GM12878 (cell line): ENCODE measurements around the gene HEYL. TPM values are rescaled to one million over a fixed set of nuclear protein-coding genes. Genes with fewer than 3 reads are reported as not detected.

Experiments used
- ATAC-seq: fragments of 200-7000 bp; cut with Tn5 transposase; 3 replicates; pipeline ENCODE4 v1.9.1; 2020; ENCODE audit warnings: mild to moderate bottlenecking, moderate library complexity
- BruUV-seq: library from RNA; stranded (reverse); fragments of 400-500 nt; replicated peaks from 2 replicates; lab custom pipeline; 2021; lab: Mats Ljungman, UMichigan
- CTCF ChIA-PET: fragments of 300-600 bp; sonication (Branson Sonifier 250); formaldehyde crosslinking; extraction: SDS; loops from one replicate; lab custom pipeline; 2021; ENCODE audit warnings: inconsistent platforms; lab: Yijun Ruan, JAX
- POLR2A ChIA-PET: fragments of 350-600 bp; formaldehyde crosslinking; extraction: SDS; loops from one replicate; lab custom pipeline; 2021; ENCODE audit warnings: inconsistent platforms; lab: Charles Lee
- RAD21 ChIA-PET: fragments of 300-600 bp; sonication (Branson Sonifier 250); formaldehyde crosslinking; loops from one replicate; lab custom pipeline; 2023; ENCODE audit warnings: antibody characterized with exemption; ENCODE audit not compliant: unreplicated experiment; lab: Charles Lee
- SMC1A ChIA-PET: fragments of 300-600 bp; sonication (Branson Sonifier 250); formaldehyde crosslinking; loops from one replicate; lab custom pipeline; 2023; ENCODE audit not compliant: unreplicated experiment, uncharacterized antibody; lab: Charles Lee
- DNase-seq: peaks from one replicate; pipeline ENCODE4 v3.0.0-alpha.2; 2011; ENCODE audit warnings: low read depth, low spot score
- FAIRE-seq: peaks from 3 replicates; lab custom pipeline; 2011; peaks lifted over from hg19 to GRCh38; lab: Jason Lieb, UNC
- H2AFZ ChIP-seq: 2 replicates; pipeline ENCODE4 v1.6.0; 2011; ENCODE audit warnings: low read depth, low read length, control low read depth; ENCODE audit not compliant: control insufficient read depth
- H3K27ac ChIP-seq: 2 replicates; pipeline ENCODE4 v1.5.1; 2011; ENCODE audit warnings: control low read depth; ENCODE audit not compliant: control insufficient read depth, insufficient read depth
- H3K27me3 ChIP-seq, 2 experiments: replicated peaks in 1 of 2; 2 replicates each; pipeline versions ENCODE4 v1.6.0 to v1.6.1; 2011; ENCODE audit warnings: low read length in 1 of 2; ENCODE audit not compliant: control insufficient read depth in 2 of 2, insufficient read depth in 2 of 2
- H3K36me3 ChIP-seq, 2 experiments: 2 replicates each; pipeline ENCODE4 v1.5.1; 2011; ENCODE audit warnings: low read length in 1 of 2; ENCODE audit not compliant: control insufficient read depth in 2 of 2, insufficient read depth in 2 of 2
- H3K4me1 ChIP-seq: 2 replicates; pipeline ENCODE4 v1.6.1; 2011; ENCODE audit warnings: mild to moderate bottlenecking, low read length, moderate library complexity, mixed read lengths; ENCODE audit not compliant: control insufficient read depth, insufficient read depth
- H3K4me2 ChIP-seq: 2 replicates; pipeline ENCODE4 v1.6.0; 2011; ENCODE audit warnings: control low read depth; ENCODE audit not compliant: control insufficient read depth, insufficient read depth
- H3K4me3 ChIP-seq: fragments of 200-600 bp; sonication (generic); 2 replicates; pipeline ENCODE4 v1.5.1; 2016
- H3K79me2 ChIP-seq: 2 replicates; pipeline ENCODE4 v1.6.0; 2011; ENCODE audit warnings: low read length; ENCODE audit not compliant: control insufficient read depth, insufficient read depth
- H3K9ac ChIP-seq: 2 replicates; pipeline ENCODE4 v1.8.0; 2011; ENCODE audit warnings: low read length, control low read depth, mixed read lengths; ENCODE audit not compliant: control insufficient read depth, insufficient read depth
- H3K9me3 ChIP-seq: replicated peaks from 3 replicates; pipeline ENCODE4 v1.5.1; 2011; ENCODE audit warnings: mild to moderate bottlenecking, low read length; ENCODE audit not compliant: control insufficient read depth, insufficient read depth
- H4K20me1 ChIP-seq: 2 replicates; pipeline ENCODE4 v1.6.0; 2011; ENCODE audit not compliant: control insufficient read depth, insufficient read depth
- CHD1 ChIP-seq: IDR thresholded peaks from 2 replicates; pipeline ENCODE4 v1.6.1; 2012; ENCODE audit warnings: low read depth, low read length, improper control_type of control experiment
- CHD2 ChIP-seq: IDR thresholded peaks from 2 replicates; pipeline ENCODE4 v1.6.1; 2011; ENCODE audit warnings: low read depth, low read length, improper control_type of control experiment, borderline replicate concordance
- ESRRA ChIP-seq: IDR thresholded peaks from 2 replicates; pipeline ENCODE4 v1.6.1; 2012; ENCODE audit warnings: mild to moderate bottlenecking, low read length, improper control_type of control experiment
- FOXK2 ChIP-seq: fragments of 450-650 bp; IDR thresholded peaks from 2 replicates; pipeline ENCODE4 v1.6.1; 2017; ENCODE audit warnings: mild to moderate bottlenecking, moderate library complexity
- NFIC ChIP-seq: IDR thresholded peaks from 2 replicates; pipeline ENCODE4 v1.6.1; 2012; ENCODE audit warnings: low read depth, mild to moderate bottlenecking, inconsistent platforms, low read length, moderate library complexity
- NFYB ChIP-seq: IDR thresholded peaks from 2 replicates; pipeline ENCODE4 v1.6.1; 2011; ENCODE audit warnings: low read depth, mild to moderate bottlenecking, low read length, improper control_type of control experiment, moderate library complexity; ENCODE audit not compliant: insufficient read depth
- RAD21 ChIP-seq: IDR thresholded peaks from 2 replicates; pipeline ENCODE4 v1.6.1; 2011; ENCODE audit warnings: mild to moderate bottlenecking, low read depth, low read length, moderate library complexity; ENCODE audit not compliant: insufficient read depth
- SIX5 ChIP-seq: IDR thresholded peaks from 2 replicates; pipeline ENCODE4 v1.6.1; 2011; ENCODE audit warnings: mild to moderate bottlenecking, low read depth, low read length, moderate library complexity; ENCODE audit not compliant: severe bottlenecking
- SRF ChIP-seq, 2 experiments: IDR thresholded peaks; 2 replicates each; pipeline ENCODE4 v1.6.1; 2011; ENCODE audit warnings: low read depth in 2 of 2, low read length in 2 of 2, mild to moderate bottlenecking in 1 of 2, moderate library complexity in 1 of 2
- WGBS: methylation state at CpG from one replicate; pipeline ENCODE4 v1.1.6; 2016; ENCODE audit warnings: low lambda C conversion rate; ENCODE audit not compliant: insufficient replicate concordance, insufficient coverage; ENCODE audit errors: missing lambda C conversion rate; 5-methylcytosine and 5-hydroxymethylcytosine counted together
- in situ Hi-C: fragments of 300-500 bp; cut with MboI; formaldehyde crosslinking; loops from 9 replicates; pipeline ENCODE4 v1.14.3; 2018; ENCODE audit warnings: mixed read lengths
- intact Hi-C: fragments of 100-400 bp; cut with micrococcal nuclease; formaldehyde crosslinking; loops from one replicate; pipeline ENCODE4 v1.14.2; 2022; ENCODE audit not compliant: unreplicated experiment
- polyA plus RNA-seq, 11 experiments: library from polyadenylated mRNA; depleted of rRNA in 4 of 11; unstranded in 6 of 11; stranded (reverse) in 5 of 11; fragments of >200 nt; fragmentation: Nextera tagmentation in 4 of 11; fragmentation: Illumina TruSeq in 1 of 11; extraction: Ambion mirVana in 4 of 11; extraction: Trizol in 1 of 11; gene quantifications; 1 replicate in 1 of 11; 2 replicates in 10 of 11; pipeline versions ENCODE4 v1.2.1 to v1.2.3, GENCODE V29; 2011 to 2016; ENCODE audit warnings: inconsistent platforms in 2 of 11, missing spikeins in 2 of 11, low read depth in 1 of 11
- total RNA-seq, 4 experiments: library from RNA; depleted of rRNA in 3 of 4; stranded (reverse); fragments of >200 nt in 3 of 4; fragmentation: Illumina TruSeq in 1 of 4; extraction: Trizol in 1 of 4; gene quantifications; 2 replicates each; pipeline versions ENCODE4 v1.2.1 to v1.2.3, GENCODE V29; 2013 to 2021
- TF ChIP-seq, protein P1 (sequence below): fragments of 450-650 bp; IDR thresholded peaks from 2 replicates; pipeline ENCODE4 v1.6.1; 2017; ENCODE audit warnings: low read depth, mild to moderate bottlenecking, moderate library complexity
- TF ChIP-seq, protein P2 (sequence below): fragments of 450-650 bp; IDR thresholded peaks from 2 replicates; pipeline ENCODE4 v1.6.1; 2016; ENCODE audit warnings: mild to moderate bottlenecking, moderate library complexity, borderline replicate concordance

Gene HEYL
- total and polyA plus RNA-seq, 10 of the 15 experiments (the other 5 are each of a cell fraction or from before 2014, with no cell fraction given): under 0.01 to 0.04 TPM; not detected in 8

DNA sequence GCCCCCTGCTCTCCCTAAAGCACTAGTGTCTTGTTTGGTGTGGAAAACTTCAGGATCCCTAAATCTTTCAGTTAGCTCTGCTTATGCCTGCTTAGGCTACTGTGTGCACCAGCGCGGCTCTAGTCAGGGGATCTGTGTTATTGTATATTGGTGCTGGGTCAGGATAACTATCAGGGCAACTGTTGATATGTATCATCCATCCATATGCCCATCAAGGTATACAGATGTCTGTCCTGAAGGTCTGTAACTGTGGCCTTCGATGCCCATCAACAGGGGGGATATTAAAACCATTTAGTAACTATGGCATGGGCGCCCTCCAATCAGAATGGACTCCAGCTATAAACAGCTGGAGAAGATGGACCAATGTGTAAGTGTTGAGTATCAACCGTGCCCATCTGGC, 20.1 kb upstream of the HEYL start:
- H3K4me3 ChIP-seq: no peak overlapping the region
- no TSS peak for BruUV-seq
- no peaks in the 10 kb centered on the region for H4K20me1 ChIP-seq
- H3K27me3 ChIP-seq: no peaks in the 10 kb centered on the region; a peak in 1 of 4 replicates
- intact Hi-C loops (loop anchor here (10.0 kb wide), 1 partner anchor 555 kb away; no protein-coding TSS in a partner anchor), in situ Hi-C loops (no loop called here)
- ChIA-PET CTCF (interaction anchor here (1.2 to 11.1 kb wide), 10 partner anchors 10 to 468 kb away, joined by 3 to 312 read pairs (median 6); partner anchors contain the start of genes NT5C1A and PABPC4), SMC1A (interaction anchor here (0.6 to 3.5 kb wide), 7 partner anchors 11 to 190 kb away, joined by 3 to 35 read pairs (median 4); no protein-coding TSS in a partner anchor), RAD21 (interaction anchor here (4.4 kb wide), 1 partner anchor 52 kb away, joined by 49 read pairs; no protein-coding TSS in a partner anchor), POLR2A (no interaction called here)
- FAIRE-seq: no peak
- no peak for DNase-seq
- no peaks in the 10 kb centered on the region for H3K36me3 ChIP-seq
- H3K9me3 ChIP-seq: no peaks in the 10 kb centered on the region
- no peak overlapping the region for H3K9ac ChIP-seq
- H2AFZ ChIP-seq: no peak overlapping the region
- H3K4me1 ChIP-seq: peaks cover 5% of the 10 kb centered on the region; the same call in 1 of the 2 replicates
- no peak for ATAC-seq
- H3K4me2 ChIP-seq: no peak overlapping the region
- H3K27ac ChIP-seq: no peak overlapping the region
- 63% methylated on average over 5 of the region's 5 CpGs for WGBS
- TF ChIP-seq CHD1 (no peak), CHD2 (no peak), NFIC (no peak), SIX5 (no peak), NFYB (no peak), FOXK2 (no peak), RAD21 (no peak), SRF (IDR thresholded peaks at IDR 0.05; ENCODE audit: low read depth in 2 of 2, low read length in 2 of 2) (no peak), ESRRA (no peak)
- TF ChIP-seq, protein P1, sequence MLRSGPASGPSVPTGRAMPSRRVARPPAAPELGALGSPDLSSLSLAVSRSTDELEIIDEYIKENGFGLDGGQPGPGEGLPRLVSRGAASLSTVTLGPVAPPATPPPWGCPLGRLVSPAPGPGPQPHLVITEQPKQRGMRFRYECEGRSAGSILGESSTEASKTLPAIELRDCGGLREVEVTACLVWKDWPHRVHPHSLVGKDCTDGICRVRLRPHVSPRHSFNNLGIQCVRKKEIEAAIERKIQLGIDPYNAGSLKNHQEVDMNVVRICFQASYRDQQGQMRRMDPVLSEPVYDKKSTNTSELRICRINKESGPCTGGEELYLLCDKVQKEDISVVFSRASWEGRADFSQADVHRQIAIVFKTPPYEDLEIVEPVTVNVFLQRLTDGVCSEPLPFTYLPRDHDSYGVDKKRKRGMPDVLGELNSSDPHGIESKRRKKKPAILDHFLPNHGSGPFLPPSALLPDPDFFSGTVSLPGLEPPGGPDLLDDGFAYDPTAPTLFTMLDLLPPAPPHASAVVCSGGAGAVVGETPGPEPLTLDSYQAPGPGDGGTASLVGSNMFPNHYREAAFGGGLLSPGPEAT: no peak
- TF ChIP-seq, protein P2, sequence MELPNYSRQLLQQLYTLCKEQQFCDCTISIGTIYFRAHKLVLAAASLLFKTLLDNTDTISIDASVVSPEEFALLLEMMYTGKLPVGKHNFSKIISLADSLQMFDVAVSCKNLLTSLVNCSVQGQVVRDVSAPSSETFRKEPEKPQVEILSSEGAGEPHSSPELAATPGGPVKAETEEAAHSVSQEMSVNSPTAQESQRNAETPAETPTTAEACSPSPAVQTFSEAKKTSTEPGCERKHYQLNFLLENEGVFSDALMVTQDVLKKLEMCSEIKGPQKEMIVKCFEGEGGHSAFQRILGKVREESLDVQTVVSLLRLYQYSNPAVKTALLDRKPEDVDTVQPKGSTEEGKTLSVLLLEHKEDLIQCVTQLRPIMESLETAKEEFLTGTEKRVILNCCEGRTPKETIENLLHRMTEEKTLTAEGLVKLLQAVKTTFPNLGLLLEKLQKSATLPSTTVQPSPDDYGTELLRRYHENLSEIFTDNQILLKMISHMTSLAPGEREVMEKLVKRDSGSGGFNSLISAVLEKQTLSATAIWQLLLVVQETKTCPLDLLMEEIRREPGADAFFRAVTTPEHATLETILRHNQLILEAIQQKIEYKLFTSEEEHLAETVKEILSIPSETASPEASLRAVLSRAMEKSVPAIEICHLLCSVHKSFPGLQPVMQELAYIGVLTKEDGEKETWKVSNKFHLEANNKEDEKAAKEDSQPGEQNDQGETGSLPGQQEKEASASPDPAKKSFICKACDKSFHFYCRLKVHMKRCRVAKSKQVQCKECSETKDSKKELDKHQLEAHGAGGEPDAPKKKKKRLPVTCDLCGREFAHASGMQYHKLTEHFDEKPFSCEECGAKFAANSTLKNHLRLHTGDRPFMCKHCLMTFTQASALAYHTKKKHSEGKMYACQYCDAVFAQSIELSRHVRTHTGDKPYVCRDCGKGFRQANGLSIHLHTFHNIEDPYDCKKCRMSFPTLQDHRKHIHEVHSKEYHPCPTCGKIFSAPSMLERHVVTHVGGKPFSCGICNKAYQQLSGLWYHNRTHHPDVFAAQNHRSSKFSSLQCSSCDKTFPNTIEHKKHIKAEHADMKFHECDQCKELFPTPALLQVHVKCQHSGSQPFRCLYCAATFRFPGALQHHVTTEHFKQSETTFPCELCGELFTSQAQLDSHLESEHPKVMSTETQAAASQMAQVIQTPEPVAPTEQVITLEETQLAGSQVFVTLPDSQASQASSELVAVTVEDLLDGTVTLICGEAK: no peak
- TF ChIP-seq, all 136 proteins: peak for 0
- H3K79me2 ChIP-seq: no peaks in the 10 kb centered on the region
